K562 (cell line): ENCODE data around the gene SIKE1. TPM values are rescaled to one million over a fixed set of nuclear protein-coding genes. Genes with fewer than 3 reads are reported as not detected.
"Not testable (repeated sequence)": the region's sequence is repeated elsewhere in the genome, so short reads cannot be mapped to it uniquely, and the experiment has no call there.

Source experiments
- ATAC-seq: fragments of 200-7000 bp; cut with Tn5 transposase; 3 replicates; pipeline ENCODE4 v1.9.1; 2020; ENCODE audit warnings: moderate library complexity
- BruUV-seq: library from RNA; stranded (reverse); fragments of 400-500 nt; replicated peaks from 2 replicates; lab custom pipeline; 2021; lab: Mats Ljungman, UMichigan
- CTCF ChIA-PET: fragments of 300-600 bp; formaldehyde crosslinking; extraction: SDS; loops from one replicate; lab custom pipeline; 2021; ENCODE audit warnings: low intra/inter-chr PET ratio; lab: Yijun Ruan, JAX
- POLR2A ChIA-PET: fragments of 300-600, 350-650 bp; sonication (Branson Sonifier 250); formaldehyde crosslinking; extraction: SDS; loops from one replicate; lab custom pipeline; 2021; ENCODE audit warnings: antibody characterized with exemption, inconsistent platforms; lab: Yijun Ruan, JAX
- DNase-seq, 4 experiments: peaks; one replicate each; pipeline versions ENCODE4 v3.0.0 to v3.0.0-alpha.2; 2011 to 2018; ENCODE audit warnings: low spot score in 3 of 4, mixed read lengths in 3 of 4; ENCODE audit errors: extremely low read depth in 1 of 4
- FAIRE-seq: peaks from 2 replicates; lab custom pipeline; 2011; peaks lifted over from hg19 to GRCh38; lab: Jason Lieb, UNC
- H2AFZ ChIP-seq: 2 replicates; pipeline ENCODE4 v1.6.0; 2011; ENCODE audit warnings: low read depth, low read length, control low read depth, inconsistent platforms
- H3K27ac ChIP-seq: fragments of 200-600 bp; 3 replicates; pipeline ENCODE4 v1.8.0; 2011; ENCODE audit warnings: low read depth, mild to moderate bottlenecking, control low read depth, inconsistent platforms, low read length, moderate library complexity, mixed read lengths; ENCODE audit errors: extremely low read depth
- H3K27me3 ChIP-seq, 2 experiments: fragments of 300-600 bp in 1 of 2; 2 replicates in 1 of 2; 3 replicates in 1 of 2; pipeline versions ENCODE4 v1.6.0 to v1.8.0; 2011; ENCODE audit warnings: inconsistent platforms in 2 of 2, low read length in 2 of 2, mild to moderate bottlenecking in 1 of 2, mixed read lengths in 1 of 2, moderate library complexity in 1 of 2; ENCODE audit not compliant: control insufficient read depth in 2 of 2, insufficient read depth in 2 of 2
- H3K36me3 ChIP-seq: fragments of 300-600 bp; 3 replicates; pipeline ENCODE4 v1.8.0; 2011; ENCODE audit warnings: mild to moderate bottlenecking, low read length, inconsistent platforms; ENCODE audit not compliant: control insufficient read depth, insufficient read depth
- H3K4me1 ChIP-seq, 2 experiments: fragments of 200-600 bp in 1 of 2; replicated peaks in 1 of 2; 2 replicates in 1 of 2; 3 replicates in 1 of 2; pipeline versions ENCODE4 v1.5.1 to v1.8.0; 2011; ENCODE audit warnings: inconsistent platforms in 2 of 2, low read length in 2 of 2, mild to moderate bottlenecking in 1 of 2, mixed read lengths in 1 of 2, moderate library complexity in 1 of 2; ENCODE audit not compliant: control insufficient read depth in 2 of 2, insufficient read depth in 2 of 2
- H3K4me2 ChIP-seq: 2 replicates; pipeline ENCODE4 v1.6.1; 2011; ENCODE audit warnings: low read length, control low read depth, inconsistent platforms, mixed read lengths; ENCODE audit not compliant: insufficient read depth
- H3K4me3 ChIP-seq: fragments of 200-600 bp; sonication (generic), shearing (Covaris generic); 2 replicates; pipeline ENCODE4 v1.5.1; 2016; ENCODE audit warnings: control low read depth, inconsistent platforms
- H3K79me2 ChIP-seq: fragments of 200-600 bp; 3 replicates; pipeline ENCODE4 v1.8.0; 2011; ENCODE audit warnings: low read length, inconsistent platforms; ENCODE audit not compliant: control insufficient read depth, insufficient read depth
- H3K9ac ChIP-seq, 2 experiments: 2 replicates each; pipeline versions ENCODE4 v1.6.0 to v1.6.1; 2011; ENCODE audit warnings: low read depth in 2 of 2, low read length in 2 of 2, control low read depth in 1 of 2, inconsistent platforms in 1 of 2, mild to moderate bottlenecking in 1 of 2, mixed read lengths in 1 of 2; ENCODE audit not compliant: insufficient read depth in 1 of 2
- H3K9me1 ChIP-seq: one replicate; pipeline ENCODE4 v1.6.0; 2011; ENCODE audit warnings: inconsistent platforms, mild to moderate bottlenecking, low read length, moderate library complexity; ENCODE audit not compliant: control insufficient read depth, insufficient read depth
- H3K9me3 ChIP-seq: replicated peaks from 2 replicates; pipeline ENCODE4 v1.5.1; 2011; ENCODE audit warnings: low read depth, low read length, inconsistent platforms; ENCODE audit not compliant: control insufficient read depth, insufficient read depth
- H4K20me1 ChIP-seq: replicated peaks from 2 replicates; pipeline ENCODE4 v1.6.1; 2011; ENCODE audit warnings: low read length, inconsistent platforms, mixed read lengths; ENCODE audit not compliant: control insufficient read depth, insufficient read depth
- C11orf30 ChIP-seq: fragments of 450-650 bp; IDR thresholded peaks from 2 replicates; pipeline ENCODE4 v1.6.1; 2016; ENCODE audit warnings: low read depth, mild to moderate bottlenecking
- DIDO1 ChIP-seq: fragments of 450-650 bp; IDR thresholded peaks from 2 replicates; pipeline ENCODE4 v1.6.1; 2016; ENCODE audit warnings: low read depth, missing biosample characterization, missing genetic modification characterization
- MAFG ChIP-seq: fragments of 450-650 bp; conservative IDR thresholded peaks from 2 replicates; pipeline ENCODE4 v1.6.1; 2016; ENCODE audit warnings: missing genetic modification characterization, missing compliant biosample characterization
- USF1 ChIP-seq: sonication (generic); formaldehyde crosslinking; IDR thresholded peaks from 2 replicates; pipeline ENCODE4 v1.9.0; 2022; ENCODE audit warnings: mild to moderate bottlenecking, missing genetic modification reagents
- ZNF316 ChIP-seq: fragments of 450-650 bp; IDR thresholded peaks from 2 replicates; pipeline ENCODE4 v1.6.1; 2016
- ZNF707 ChIP-seq: fragments of 250-450 bp; sonication (Bioruptor Pico); conservative IDR thresholded peaks from 2 replicates; pipeline ENCODE4 v1.8.0; 2022; ENCODE audit warnings: inconsistent platforms, mild to moderate bottlenecking, moderate library complexity
- WGBS: fragments of 100-300 bp; shearing (Covaris generic); methylation state at CpG from one replicate; pipeline ENCODE4 v1.1.6; 2016; ENCODE audit warnings: low coverage, mixed read lengths; ENCODE audit not compliant: insufficient coverage; ENCODE audit errors: missing lambda C conversion rate; 5-methylcytosine and 5-hydroxymethylcytosine counted together
- in situ Hi-C: fragments of 300-500 bp; cut with MboI; formaldehyde crosslinking; loops from 4 replicates; pipeline ENCODE4 v1.15.0; 2018; ENCODE audit warnings: inconsistent platforms, mixed read lengths
- intact Hi-C: fragments of 100-400 bp; cut with micrococcal nuclease; formaldehyde crosslinking; loops from 2 replicates; pipeline ENCODE4 v1.14.2; 2022
- polyA plus RNA-seq, 8 experiments: library from polyadenylated mRNA; depleted of rRNA in 4 of 8; stranded (reverse) in 5 of 8; unstranded in 3 of 8; fragments of >200 nt; fragmentation: Nextera tagmentation in 2 of 8; fragmentation: Illumina TruSeq in 1 of 8; extraction: Ambion mirVana in 2 of 8; extraction: Trizol in 1 of 8; gene quantifications; 2 replicates each; pipeline versions ENCODE4 v1.2.1 to v1.2.3, GENCODE V29; 2011 to 2014; ENCODE audit warnings: inconsistent platforms in 1 of 8, missing spikeins in 1 of 8
- total RNA-seq, 7 experiments: library from RNA; depleted of rRNA in 6 of 7; stranded (reverse); fragments of >200 nt in 6 of 7; fragmentation: Illumina TruSeq in 2 of 7; extraction: Trizol in 2 of 7; gene quantifications; 2 replicates each; pipeline versions ENCODE4 v1.2.1 to v1.2.3, GENCODE V29; 2011 to 2021; ENCODE audit warnings: low replicate concordance in 1 of 7

The SIKE1 gene
- total and polyA plus RNA-seq, 9 of the 15 experiments (the other 6 are each of a cell fraction or from before 2014, with no cell fraction given): 21.8 to 144 (median 76.3) TPM

- peak; percentile 88 for TF ChIP-seq DIDO1
- no peak for TF ChIP-seq ZNF707 (CRISPR knock-in tag)
- peak; percentile 24; the same call in 1 of the 2 replicates for TF ChIP-seq USF1 (CRISPR knock-in tag)
These were observed at the start of gene SIKE1 (continued) for GRCh38 chr1:114780344-114781226.

GRCh38 chr1:114830075-114830474 is 49.6 kb upstream of the SIKE1 start:
- POLR2A ChIA-PET, H3K27me3 ChIP-seq, FAIRE-seq, H4K20me1 ChIP-seq, H3K9me3 ChIP-seq, intact Hi-C loops, H3K4me2 ChIP-seq, DNase-seq, H3K9ac ChIP-seq, H2AFZ ChIP-seq, CTCF ChIA-PET, H3K4me1 ChIP-seq, H3K4me3 ChIP-seq, H3K9me1 ChIP-seq, in situ Hi-C loops, H3K79me2 ChIP-seq, BruUV-seq, ATAC-seq, H3K27ac ChIP-seq, H3K36me3 ChIP-seq: not testable (repeated sequence)
- 0% methylated on average over 1 of the region's 1 CpG for WGBS
- TF ChIP-seq C11orf30 (peak; percentile 55; the same call in 1 of the 2 replicates), ZNF316 (peak; percentile 78), MAFG (tag) (peak; percentile 24; the same call in 1 of the 2 replicates)
